GM10266 (cell line): ENCODE data around the gene AUTS2.

Experiments
- DNase-seq: peaks from one replicate; pipeline ENCODE4 v3.0.0; 2012; ENCODE audit errors: extremely low spot score
- TF ChIP-seq, protein P1 (sequence below): IDR thresholded peaks from 2 replicates; pipeline ENCODE4 v1.5.1; 2012; ENCODE audit warnings: mild to moderate bottlenecking, low read depth; ENCODE audit not compliant: control insufficient read depth, insufficient read depth; ENCODE audit errors: missing control alignments

AUTS2 gene

DNA sequence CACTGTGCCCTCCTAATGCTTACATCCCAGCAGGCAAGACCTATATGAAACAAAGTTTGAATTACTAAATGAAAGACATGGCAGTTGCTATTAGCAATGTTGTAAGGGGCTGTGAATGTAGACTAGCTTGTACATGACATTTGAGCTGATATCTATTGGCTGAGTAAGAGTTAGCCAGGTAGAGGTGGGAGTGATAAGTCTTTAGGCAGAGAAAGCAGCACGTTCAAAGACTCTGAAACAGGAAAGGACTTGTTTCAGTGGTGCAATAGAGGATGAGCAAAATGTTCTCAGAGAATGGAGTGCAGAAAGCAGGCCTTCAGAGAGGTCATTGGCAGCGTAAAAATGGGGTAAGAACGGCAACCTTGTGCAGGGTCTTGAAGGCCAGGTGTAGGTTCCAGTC is 687.6 kb downstream of the AUTS2 start:
- TF ChIP-seq, protein P1, sequence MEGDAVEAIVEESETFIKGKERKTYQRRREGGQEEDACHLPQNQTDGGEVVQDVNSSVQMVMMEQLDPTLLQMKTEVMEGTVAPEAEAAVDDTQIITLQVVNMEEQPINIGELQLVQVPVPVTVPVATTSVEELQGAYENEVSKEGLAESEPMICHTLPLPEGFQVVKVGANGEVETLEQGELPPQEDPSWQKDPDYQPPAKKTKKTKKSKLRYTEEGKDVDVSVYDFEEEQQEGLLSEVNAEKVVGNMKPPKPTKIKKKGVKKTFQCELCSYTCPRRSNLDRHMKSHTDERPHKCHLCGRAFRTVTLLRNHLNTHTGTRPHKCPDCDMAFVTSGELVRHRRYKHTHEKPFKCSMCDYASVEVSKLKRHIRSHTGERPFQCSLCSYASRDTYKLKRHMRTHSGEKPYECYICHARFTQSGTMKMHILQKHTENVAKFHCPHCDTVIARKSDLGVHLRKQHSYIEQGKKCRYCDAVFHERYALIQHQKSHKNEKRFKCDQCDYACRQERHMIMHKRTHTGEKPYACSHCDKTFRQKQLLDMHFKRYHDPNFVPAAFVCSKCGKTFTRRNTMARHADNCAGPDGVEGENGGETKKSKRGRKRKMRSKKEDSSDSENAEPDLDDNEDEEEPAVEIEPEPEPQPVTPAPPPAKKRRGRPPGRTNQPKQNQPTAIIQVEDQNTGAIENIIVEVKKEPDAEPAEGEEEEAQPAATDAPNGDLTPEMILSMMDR, result no peak
- DNase-seq, result no peak

DNA sequence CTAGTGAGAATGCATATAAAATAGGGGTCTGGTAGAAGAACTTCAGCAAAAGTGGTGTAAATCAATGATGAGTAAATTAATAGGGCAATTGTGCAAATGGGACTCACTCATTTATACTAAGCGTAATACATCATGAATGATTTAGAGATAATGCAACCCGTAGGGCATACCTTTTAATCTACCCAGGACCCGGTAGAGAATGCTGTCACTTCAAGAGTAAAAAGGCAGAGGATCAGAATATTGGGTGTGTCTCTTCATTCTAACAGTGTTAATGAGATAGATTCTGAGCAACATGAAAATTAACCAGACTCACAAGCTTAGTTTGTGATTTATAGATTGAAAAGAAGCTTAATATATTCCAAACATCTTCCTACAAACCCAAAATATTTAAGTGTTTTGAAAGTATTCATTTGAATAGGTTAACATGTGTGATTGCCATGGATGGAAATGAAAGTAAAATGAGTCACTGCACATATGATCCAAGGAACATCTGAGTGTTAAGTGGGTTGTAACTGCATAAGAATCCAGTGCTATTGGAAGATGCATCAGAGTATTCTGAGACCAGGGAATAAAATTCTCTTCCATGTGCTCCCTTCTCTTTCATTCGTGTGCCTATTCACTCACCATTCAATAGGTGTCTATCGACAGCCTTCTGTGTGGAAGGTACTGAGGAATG is 690.6 kb downstream of the AUTS2 start:
- TF ChIP-seq, protein P1, result no peak
- no peak for DNase-seq

DNA sequence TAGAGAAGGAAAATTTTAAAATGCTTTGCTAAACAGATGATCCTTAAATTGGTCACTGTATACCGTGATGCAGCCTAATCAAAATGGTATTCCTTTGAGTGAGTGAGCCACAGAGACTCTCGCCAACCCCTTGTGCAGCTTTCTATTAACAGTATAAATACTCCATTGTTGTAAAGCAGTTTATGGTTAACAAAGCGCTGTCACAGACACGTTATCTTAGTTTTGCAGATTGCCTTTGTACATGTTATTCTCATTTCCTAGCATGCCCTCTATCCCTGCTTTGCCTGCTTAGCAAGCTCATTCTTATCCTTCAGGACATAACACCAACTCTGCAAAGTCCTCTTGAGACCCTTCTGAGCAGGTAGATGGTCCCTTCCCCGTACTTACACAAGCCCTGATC is 694.4 kb downstream of the AUTS2 start:
- no peak for DNase-seq
- TF ChIP-seq, protein P1, result no peak

DNA sequence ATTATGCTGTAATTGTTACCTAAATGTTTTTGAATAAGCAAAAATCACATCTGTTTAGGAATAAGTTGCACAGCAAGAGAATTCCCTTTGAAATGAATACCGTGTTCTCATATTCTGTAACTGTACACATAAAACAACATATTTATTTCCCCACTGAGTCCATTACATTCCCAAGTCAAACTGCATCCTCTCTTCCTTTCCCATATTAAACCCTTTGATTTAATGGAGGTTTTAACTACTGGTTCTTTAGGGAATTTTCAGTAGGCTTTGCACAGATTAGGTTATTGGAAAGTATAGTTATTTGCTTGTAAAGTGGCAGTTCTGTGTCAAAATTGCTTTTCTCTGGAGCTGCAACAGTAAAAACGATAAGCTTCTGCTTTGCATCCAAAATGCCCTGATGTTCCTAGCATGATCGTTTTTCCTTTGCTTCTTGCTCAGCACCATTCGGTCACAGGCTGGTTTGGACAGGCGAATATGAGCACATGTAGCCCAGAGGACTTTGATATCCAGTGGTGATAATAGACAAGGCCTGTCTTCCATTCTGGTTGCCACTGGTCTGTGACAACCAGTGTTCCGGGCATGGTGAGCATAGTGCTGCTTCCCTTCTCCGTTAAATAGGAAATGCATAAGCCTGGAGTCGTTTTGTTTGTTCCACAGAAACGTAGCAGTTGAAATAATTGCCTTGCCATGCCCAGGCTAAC is 696.1 kb downstream of the AUTS2 start:
- no peak for DNase-seq
- TF ChIP-seq, protein P1, result no peak

DNA sequence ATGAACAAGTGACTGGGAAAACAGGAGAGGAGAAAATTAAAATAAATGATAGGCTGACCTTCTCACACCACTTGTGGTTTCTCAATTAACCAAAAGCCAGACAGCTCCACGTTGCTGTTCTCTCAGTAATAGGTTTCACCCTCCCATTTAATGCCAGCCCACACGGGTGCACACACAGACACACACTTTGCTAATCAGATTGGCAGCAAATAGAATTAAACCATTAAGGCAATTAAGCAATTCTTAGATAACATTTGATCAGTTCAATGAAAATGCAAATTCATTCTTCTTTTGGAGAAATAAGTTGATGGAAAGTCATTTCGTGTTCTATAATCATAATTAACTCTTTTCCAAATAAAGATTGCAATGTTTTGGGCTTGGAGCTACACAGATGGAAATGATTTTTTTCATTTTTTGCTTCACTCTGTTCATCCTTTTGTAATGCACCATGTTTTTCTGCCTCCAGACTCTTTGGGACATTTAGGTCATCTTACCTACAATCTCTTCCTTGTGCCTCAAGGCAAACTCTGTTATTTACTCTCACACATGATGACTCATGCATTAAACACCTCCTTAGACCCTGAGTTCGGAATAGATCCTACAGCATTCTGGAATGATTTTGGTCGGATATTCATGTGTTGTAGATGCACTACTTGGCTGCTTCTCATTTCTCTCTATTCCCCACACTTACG is 700.7 kb downstream of the AUTS2 start:
- TF ChIP-seq, protein P1, result no peak
- no peak for DNase-seq

DNA sequence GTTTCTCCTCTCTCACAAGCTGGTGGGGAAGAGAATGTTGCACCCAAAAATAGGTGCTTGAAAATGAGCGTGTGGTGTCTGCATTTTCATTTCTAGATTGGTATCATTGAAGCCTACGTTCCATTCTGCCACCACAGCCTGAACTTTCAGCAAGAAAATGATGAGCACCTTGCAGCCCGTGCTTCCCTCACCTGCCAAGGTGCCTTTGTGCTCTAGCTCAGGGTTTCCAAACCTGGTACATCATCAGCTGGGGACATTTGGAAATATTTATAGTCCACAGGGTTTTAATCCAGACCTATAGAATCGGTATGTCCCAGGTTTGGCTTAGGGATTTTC is 701.2 kb downstream of the AUTS2 start:
- DNase-seq, result no peak
- TF ChIP-seq, protein P1, result no peak

DNA sequence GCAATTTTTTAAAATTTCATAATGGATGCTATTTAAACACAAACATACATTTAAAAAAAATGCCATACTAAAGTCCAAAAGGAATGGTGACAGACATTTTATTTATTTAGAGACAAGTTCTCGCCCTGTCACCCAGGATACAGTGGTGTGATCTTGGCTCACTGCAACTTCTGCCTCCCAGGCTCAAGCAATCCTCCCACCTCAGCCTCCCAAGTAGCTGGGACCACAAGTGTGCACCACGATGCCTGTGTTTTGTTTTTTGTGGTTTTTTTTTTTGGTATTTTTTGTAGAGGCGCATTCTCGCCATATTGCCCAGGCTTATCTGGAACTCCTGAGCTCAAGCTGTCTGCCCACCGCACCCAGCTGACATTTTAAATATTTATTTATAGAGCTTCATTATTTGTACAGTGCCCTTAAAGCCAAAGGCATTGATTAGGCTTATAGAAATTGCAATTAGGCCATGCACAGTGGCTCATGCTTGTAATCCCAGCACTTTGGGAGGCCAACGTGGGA is 703.5 kb downstream of the AUTS2 start:
- no peak for DNase-seq
- TF ChIP-seq, protein P1, result no peak
